ENCODE data around the gene TANGO6.
"Not testable (repeated sequence)": the region's sequence is repeated elsewhere in the genome, so short reads cannot be mapped to it uniquely, and the experiment has no call there.

The TANGO6 gene

DNA sequence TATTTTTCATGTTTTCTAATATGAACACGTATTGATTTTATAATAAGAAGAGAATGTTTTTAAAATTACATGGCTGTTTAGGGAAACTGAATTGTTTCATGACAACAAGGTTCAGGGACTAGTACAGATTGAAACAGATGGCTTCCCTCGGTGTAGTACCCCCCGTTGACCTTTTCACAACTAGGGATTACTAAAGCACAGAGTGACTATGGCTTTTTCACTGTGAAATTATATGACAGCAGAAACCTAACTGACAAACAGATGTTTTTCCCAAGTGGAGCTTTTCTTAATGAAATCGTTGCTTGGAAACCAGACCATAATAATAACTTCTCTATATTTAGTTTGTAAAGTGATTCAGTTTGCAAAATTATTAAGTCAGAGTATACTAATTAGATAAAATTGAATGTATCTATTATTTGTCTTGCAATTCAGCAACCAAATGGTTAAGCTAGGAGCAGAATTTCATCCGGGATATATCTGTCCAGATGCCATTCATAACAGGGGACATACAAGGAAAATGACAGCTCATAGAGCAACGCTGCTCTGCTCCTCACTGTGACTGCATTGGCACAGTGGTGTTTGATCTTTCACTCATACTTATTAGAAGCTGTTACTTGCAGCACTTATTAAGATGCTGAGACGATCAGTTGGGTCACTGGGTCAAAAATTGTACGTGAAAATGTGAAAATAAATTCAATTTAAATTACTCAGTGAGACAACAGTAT is 111.7 kb downstream of the TANGO6 start:
- DNase-seq (ENCODE audit: insufficient read length, low spot score) = no peak
- no peak for FAIRE-seq

DNA sequence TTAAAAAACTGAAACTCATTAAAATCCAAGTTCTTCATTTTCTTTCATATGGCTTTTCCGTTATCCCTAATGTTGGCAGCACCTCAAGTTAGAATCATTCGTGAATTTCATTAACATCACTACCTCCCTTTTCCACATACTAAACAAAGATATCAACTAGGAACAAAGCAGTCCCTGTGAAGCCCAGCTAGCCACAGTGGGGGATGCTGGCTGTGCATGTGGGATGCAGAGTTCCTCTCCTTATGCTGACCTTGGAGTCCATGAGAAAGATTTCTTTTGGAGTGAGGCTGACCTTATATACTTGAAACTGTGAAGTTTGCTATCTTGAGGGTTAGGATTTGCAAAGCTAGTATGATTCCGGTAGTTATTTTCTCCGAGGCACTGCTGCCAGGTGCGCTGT is 117.6 kb downstream of the TANGO6 start:
- no peak for FAIRE-seq
- DNase-seq (ENCODE audit: insufficient read length, low spot score) = no peak

- FAIRE-seq = no peak
- no peak for DNase-seq (ENCODE audit: insufficient read length, low spot score)
Observed at GRCh38 chr16:68961778-68962402, 118.6 kb downstream of the TANGO6 start.

GRCh38 chr16:68969338-68969737 is 126.0 kb downstream of the TANGO6 start:
- DNase-seq (ENCODE audit: insufficient read length, low spot score) (no peak), FAIRE-seq (no peak)

GRCh38 chr16:68972013-68972412 is 128.7 kb downstream of the TANGO6 start:
- DNase-seq (ENCODE audit: insufficient read length, low spot score) = no peak
- no peak for FAIRE-seq

GRCh38 chr16:68972720-68973119 is 129.4 kb downstream of the TANGO6 start:
- FAIRE-seq (no peak), DNase-seq (ENCODE audit: insufficient read length, low spot score) (no peak)

- FAIRE-seq (no peak), DNase-seq (ENCODE audit: insufficient read length, low spot score) (no peak)
Observed at GRCh38 chr16:68973611-68974120, 130.3 kb downstream of the TANGO6 start.

GRCh38 chr16:68978303-68978954 is 135.1 kb downstream of the TANGO6 start:
- DNase-seq (ENCODE audit: insufficient read length, low spot score) (no peak), FAIRE-seq (no peak)

- FAIRE-seq (no peak), DNase-seq (ENCODE audit: insufficient read length, low spot score) (no peak)
Observed at GRCh38 chr16:68980695-68981315, 137.5 kb downstream of the TANGO6 start.

- DNase-seq (ENCODE audit: insufficient read length, low spot score) = no peak
- no peak for FAIRE-seq
Observed at GRCh38 chr16:68981971-68982370, 138.6 kb downstream of the TANGO6 start.

DNA sequence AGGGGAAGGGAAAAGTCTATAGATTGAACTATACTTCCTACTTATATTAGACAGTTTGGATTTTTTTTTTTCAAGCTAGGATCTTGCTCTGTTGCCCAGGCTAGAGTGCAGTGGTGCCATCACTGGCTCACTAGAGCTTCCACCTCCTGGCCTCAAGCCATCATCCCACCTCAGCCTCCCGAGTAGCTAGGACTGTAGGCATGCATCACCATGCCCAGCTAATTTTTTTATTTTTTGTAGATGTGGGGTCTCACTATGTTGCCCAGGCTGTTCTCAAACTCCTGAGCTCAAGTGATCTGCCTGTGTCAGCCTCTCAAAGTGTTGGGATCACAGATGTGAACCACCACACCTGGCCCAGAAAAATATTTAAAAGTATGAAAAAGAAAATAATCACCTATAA is 141.1 kb downstream of the TANGO6 start:
- FAIRE-seq = no peak

GRCh38 chr16:68985268-68985667 is 141.9 kb downstream of the TANGO6 start:
- FAIRE-seq = no peak
- no peak for DNase-seq (ENCODE audit: insufficient read length, low spot score)

More for the DNA sequence above, 141.1 kb downstream of the TANGO6 start:
- no peak for DNase-seq (ENCODE audit: insufficient read length, low spot score)

DNA sequence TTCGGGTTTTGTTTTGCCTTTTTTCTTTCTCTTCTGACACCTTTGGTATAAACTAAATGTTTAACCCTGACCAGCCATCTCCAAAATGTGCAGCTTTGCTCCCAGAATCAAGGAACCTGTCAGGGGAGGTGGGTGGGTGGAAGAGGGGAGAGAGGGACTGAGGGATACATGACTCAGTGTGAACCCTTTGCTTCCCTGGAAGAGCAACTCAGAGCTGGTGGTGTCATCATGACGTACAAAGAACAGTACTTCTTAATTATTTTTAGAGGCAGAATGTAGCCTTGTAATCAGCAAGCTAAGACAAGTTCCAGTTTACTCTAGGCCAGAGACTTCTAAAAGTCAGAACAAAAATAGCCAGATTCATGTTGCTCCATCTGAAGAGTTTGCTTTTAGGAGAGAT is 142.5 kb downstream of the TANGO6 start:
- DNase-seq (ENCODE audit: insufficient read length, low spot score) (no peak), FAIRE-seq (no peak)

GRCh38 chr16:68987734-68988457 is 144.6 kb downstream of the TANGO6 start:
- FAIRE-seq = no peak
- no peak for DNase-seq (ENCODE audit: insufficient read length, low spot score)

GRCh38 chr16:68990172-68990845 is 147.0 kb downstream of the TANGO6 start:
- not testable (repeated sequence) for DNase-seq (ENCODE audit: insufficient read length, low spot score); FAIRE-seq

GRCh38 chr16:68991075-68991474 is 147.7 kb downstream of the TANGO6 start:
- DNase-seq (ENCODE audit: insufficient read length, low spot score) = no peak
- FAIRE-seq = no peak

DNA sequence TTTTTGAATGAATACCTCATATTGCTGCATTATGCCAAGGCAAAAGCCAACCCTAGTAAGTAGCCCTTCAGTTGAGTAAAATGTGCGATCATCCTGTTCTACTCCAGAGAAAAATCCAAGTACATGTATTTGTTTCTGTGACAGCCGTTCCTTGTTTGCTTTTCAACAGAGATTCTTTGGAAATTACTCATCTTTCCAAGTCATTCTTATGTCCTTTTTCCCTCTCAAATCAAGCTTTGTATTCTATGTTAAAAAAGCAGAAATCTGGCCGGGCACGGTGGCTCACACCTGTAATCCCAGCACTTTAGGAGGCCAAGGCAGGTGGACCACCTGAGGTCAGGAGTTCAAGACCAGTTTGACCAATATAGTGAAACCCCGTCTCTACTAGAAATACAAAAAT is 149.2 kb downstream of the TANGO6 start:
- DNase-seq (ENCODE audit: insufficient read length, low spot score) (no peak), FAIRE-seq (no peak)

GRCh38 chr16:68993456-68993855 is 150.1 kb downstream of the TANGO6 start:
- no peak for FAIRE-seq
- no peak for DNase-seq (ENCODE audit: insufficient read length, low spot score)

DNA sequence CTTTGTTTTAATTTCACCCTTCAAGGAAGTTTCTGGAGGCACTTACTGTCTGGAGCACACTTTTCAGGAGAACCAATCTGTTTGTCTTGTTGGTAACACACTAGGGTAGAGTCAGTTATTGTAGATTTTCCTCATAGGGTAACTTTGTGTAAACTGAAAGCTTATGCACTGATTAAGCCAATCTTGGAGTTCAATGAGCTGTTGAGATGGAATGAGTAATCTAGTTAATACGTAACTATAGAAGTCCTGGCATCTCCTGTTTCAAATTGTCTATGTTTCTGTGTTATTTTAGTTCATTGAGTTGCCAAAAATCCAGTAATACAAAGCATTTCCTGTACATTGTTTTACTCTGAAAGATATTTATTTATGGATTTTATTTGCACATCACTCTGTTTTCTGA is 150.6 kb downstream of the TANGO6 start:
- FAIRE-seq = peak; percentile 39
- DNase-seq (ENCODE audit: insufficient read length, low spot score) = no peak

GRCh38 chr16:68994324-68994723 is 151.0 kb downstream of the TANGO6 start:
- FAIRE-seq (no peak), DNase-seq (ENCODE audit: insufficient read length, low spot score) (no peak)
